ENCODE measurements around the gene WASHC2A. TPM values are rescaled to one million over a fixed set of nuclear protein-coding genes. Genes with fewer than 3 reads are reported as not detected.
"Not testable (repeated sequence)": the region's sequence is repeated elsewhere in the genome, so short reads cannot be mapped to it uniquely, and the experiment has no call there.

Gene WASHC2A
- polyA plus RNA-seq, 1 donor = 29.7 TPM

DNA sequence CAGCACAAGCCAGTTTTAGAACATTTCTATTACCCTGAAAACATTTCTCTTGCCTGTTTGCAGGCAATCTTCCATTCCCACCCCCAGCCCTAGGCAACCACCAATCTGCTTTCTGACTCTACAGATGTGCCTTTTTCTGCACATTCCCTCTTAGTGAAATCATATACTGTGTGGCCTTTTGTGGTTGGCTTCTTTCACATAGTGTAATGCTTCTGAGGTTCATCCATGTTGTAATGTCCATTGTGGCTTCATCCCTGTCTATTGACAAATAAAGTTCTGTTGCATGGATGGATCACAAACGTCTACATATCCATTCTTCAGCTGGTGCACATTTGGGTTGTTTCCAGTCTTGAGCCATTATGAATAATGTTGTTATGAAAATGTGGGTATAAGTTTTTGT, 77.8 kb downstream of the WASHC2A start:
- DNase-seq = not testable (repeated sequence)

GRCh38 chr10:50152792-50153272, 85.1 kb downstream of the WASHC2A start:
- DNase-seq = no peak

GRCh38 chr10:50157868-50158267, 90.1 kb downstream of the WASHC2A start:
- not testable (repeated sequence) for DNase-seq

DNA sequence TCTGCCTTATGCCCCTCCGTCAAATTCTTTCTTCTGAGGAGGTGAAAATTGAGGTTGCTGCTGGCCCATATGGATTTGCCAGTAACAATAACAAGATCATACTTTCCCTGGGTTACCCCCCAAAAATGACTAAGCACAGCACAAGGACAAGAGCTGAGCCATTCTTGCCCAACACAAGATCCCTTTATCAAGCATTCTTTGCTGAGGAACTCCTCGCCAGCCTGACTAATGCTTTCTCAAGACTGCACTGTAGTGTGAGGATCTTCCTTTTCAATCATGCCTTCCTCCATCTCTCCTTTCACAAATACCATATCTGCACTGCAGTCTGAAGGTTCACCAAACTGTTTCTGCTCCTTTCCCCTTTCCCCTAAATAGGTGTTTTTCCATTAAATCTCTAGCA, 92.1 kb downstream of the WASHC2A start:
- not testable (repeated sequence) for DNase-seq

DNA sequence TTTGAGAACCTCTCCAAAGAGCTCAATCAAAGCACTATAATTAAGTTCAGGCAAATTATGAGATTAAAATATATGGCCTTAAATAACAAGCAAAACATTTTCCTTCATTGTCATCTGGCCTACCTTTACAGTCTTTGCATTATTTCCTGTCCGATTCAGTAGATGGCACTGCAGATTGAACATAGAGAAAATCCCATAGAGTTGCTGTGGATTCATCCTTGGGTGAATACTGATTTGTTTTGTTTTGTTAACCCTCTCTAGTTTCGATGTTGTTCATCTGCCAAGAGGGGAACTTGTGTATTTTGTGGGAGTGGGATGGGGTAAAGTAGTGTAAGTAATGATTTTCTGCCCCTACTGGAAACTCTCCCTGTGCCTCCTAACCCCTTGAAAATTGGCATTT, 97.3 kb downstream of the WASHC2A start:
- DNase-seq = not testable (repeated sequence)

DNA sequence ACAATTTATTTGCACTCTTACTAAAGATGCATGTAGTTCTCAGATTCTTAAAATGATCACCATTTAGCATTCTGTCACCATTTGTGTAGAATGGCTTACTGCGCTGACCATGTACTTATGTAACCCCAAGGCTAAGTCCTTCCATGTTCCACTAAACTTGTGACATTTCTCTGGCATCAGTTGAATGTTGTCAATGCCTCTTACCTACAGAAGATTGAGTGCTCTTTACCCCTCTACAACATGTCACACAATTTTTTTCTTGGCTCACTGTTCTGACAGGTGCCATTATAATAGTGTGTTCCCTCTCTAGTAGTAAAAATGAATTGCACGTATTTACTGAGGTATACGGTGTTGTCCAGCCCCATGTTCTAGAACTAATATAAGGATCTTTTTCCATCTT, 100.1 kb downstream of the WASHC2A start:
- not testable (repeated sequence) for DNase-seq

DNA sequence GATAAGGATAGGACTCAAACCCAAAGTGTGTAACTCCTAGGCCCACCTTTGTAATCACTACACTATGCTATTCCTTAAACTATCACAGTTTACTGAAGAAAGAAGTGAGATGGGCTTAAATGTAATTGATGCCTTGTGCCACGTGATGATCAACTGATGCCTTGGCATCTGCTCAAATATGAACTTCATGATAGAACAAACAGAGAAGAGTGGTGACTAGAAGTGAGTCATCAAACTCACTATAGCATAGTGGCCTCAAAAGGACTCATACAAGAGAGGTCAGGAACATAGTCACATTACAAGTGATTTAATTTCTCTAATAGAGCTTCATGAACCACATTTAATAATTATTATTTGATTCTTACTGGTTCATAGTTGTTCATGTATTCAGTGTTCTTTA, 101.8 kb downstream of the WASHC2A start:
- DNase-seq = not testable (repeated sequence)

GRCh38 chr10:50174788-50175525, 107.2 kb downstream of the WASHC2A start:
- not testable (repeated sequence) for DNase-seq

Other genes with a start within 250 kb of the WASHC2A start
- 18.5 TPM for gene PARG, start 125.9 kb upstream of the WASHC2A start, polyA plus RNA-seq (ENCODE audit: insufficient read length)
- gene TIMM23B, start 125.9 kb upstream of the WASHC2A start, polyA plus RNA-seq (ENCODE audit: insufficient read length) = 15.3 TPM
- 16.7 TPM for gene AGAP6, start 79.5 kb upstream of the WASHC2A start, polyA plus RNA-seq (ENCODE audit: insufficient read length)
- gene ASAH2, start 183.6 kb downstream of the WASHC2A start, polyA plus RNA-seq (ENCODE audit: insufficient read length) = 0.23 TPM